BLaER1 (cell line): ENCODE results near the gene ABCC12.

Experiments
- H3K27ac ChIP-seq: shearing (Covaris generic); formaldehyde crosslinking; 2 replicates; pipeline ENCODE4 v1.8.1; 2022
- H3K27me3 ChIP-seq: shearing (Covaris generic); formaldehyde crosslinking; 2 replicates; pipeline ENCODE4 v1.8.1; 2022
- H3K36me3 ChIP-seq: shearing (Covaris generic); formaldehyde crosslinking; 2 replicates; pipeline ENCODE4 v1.8.1; 2022
- H3K4me1 ChIP-seq: shearing (Covaris generic); formaldehyde crosslinking; 2 replicates; pipeline ENCODE4 v1.8.1; 2022
- H3K4me2 ChIP-seq: shearing (Covaris generic); formaldehyde crosslinking; 2 replicates; pipeline ENCODE4 v1.8.1; 2022
- H3K4me3 ChIP-seq: shearing (Covaris generic); formaldehyde crosslinking; 2 replicates; pipeline ENCODE4 v1.8.1; 2022
- H3K9ac ChIP-seq: shearing (Covaris generic); formaldehyde crosslinking; 2 replicates; pipeline ENCODE4 v1.8.1; 2022
- H3K9me3 ChIP-seq: shearing (Covaris generic); formaldehyde crosslinking; 2 replicates; pipeline ENCODE4 v1.8.1; 2022
- H4K20me1 ChIP-seq: shearing (Covaris generic); formaldehyde crosslinking; 2 replicates; pipeline ENCODE4 v1.8.1; 2022
- Cebpa-rat ChIP-seq: shearing (Covaris generic); IDR thresholded peaks from 2 replicates; pipeline ENCODE4 v1.8.1; 2022

The ABCC12 gene

GRCh38 chr16:48109475-48109874 is 46.3 kb downstream of the ABCC12 start:
- H4K20me1 ChIP-seq, result no peaks in the 10 kb centered on the region
- H3K36me3 ChIP-seq, result no peaks in the 10 kb centered on the region
- H3K9me3 ChIP-seq, result no peaks in the 10 kb centered on the region
- no peaks in the 10 kb centered on the region for H3K27me3 ChIP-seq
- no peak overlapping the region for H3K27ac ChIP-seq
- no peak overlapping the region for H3K9ac ChIP-seq
- no peak overlapping the region for H3K4me3 ChIP-seq
- TF ChIP-seq Cebpa-rat, result no peak
- peaks cover 26% of the 10 kb centered on the region for H3K4me1 ChIP-seq
- H3K4me2 ChIP-seq, result no peak overlapping the region

GRCh38 chr16:48106446-48106845 is 49.3 kb downstream of the ABCC12 start:
- no peaks in the 10 kb centered on the region for H3K36me3 ChIP-seq
- peak overlapping the region; percentile 65 for H3K4me2 ChIP-seq
- H3K4me3 ChIP-seq, result no peak overlapping the region
- TF ChIP-seq Cebpa-rat, result no peak
- no peaks in the 10 kb centered on the region for H3K27me3 ChIP-seq
- H3K4me1 ChIP-seq, result peaks cover 26% of the 10 kb centered on the region
- H3K9ac ChIP-seq, result no peak overlapping the region
- H3K27ac ChIP-seq, result no peak overlapping the region
- no peaks in the 10 kb centered on the region for H4K20me1 ChIP-seq
- no peaks in the 10 kb centered on the region for H3K9me3 ChIP-seq
